Smooth muscle cell of the brain vasculature (primary cell): ENCODE measurements around the gene ATP6V1E1.
"Not testable (repeated sequence)": the region's sequence is repeated elsewhere in the genome, so short reads cannot be mapped to it uniquely, and the experiment has no call there.

ENCODE experiments used
- DNase-seq: peaks from one replicate; pipeline ENCODE4 v3.0.0-alpha.2; 2012; ENCODE audit warnings: low read depth, low spot score

Gene ATP6V1E1

DNA sequence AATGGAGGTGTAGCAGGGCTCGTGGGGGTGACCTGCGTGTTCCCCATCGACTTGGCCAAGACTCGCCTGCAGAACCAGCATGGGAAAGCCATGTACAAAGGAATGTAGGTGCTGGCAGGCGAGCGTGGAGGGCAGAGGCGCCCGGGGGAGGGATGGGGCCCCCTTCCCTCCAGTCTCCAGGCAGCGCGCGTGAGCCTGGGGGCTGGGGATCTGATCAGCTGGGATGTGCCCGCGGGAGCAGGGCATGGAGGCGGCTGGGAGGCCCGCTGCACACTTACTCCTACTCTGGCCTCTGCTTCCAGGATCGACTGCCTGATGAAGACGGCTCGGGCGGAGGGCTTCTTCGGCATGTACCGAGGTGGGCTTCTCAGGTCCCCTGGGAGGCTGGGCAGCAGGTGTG is 47.5 kb downstream of the ATP6V1E1 start:
- DNase-seq: no peak

DNA sequence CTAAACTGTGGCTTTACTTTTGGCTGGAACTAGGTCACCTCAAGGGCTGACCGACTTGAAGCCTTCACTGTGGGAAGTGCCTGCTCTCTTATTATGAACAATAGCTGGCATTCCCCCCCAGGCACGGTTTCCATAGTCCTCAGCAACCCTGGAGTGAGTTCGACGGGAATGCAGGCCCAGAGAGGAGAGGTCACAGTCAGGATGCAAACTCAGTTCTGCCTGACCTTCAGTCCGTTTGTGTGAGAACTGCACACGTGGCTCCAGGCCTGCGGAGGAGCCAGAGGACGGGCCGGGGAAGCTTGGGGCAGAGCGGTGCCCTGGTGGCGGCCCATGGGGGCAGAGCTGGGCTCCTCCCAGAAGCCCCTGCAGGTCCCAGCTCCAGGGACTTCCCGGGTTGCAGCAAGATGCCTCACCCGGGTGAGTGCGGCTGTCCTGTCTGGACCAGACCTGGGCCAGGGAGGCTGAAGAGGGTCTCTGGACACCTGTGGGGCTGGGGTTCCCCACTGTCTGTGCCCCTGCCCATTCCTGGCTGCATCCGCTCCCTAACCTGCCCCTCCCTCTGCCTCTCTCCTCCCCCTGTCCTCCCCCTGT is 48.0 kb downstream of the ATP6V1E1 start:
- no peak for DNase-seq

DNA sequence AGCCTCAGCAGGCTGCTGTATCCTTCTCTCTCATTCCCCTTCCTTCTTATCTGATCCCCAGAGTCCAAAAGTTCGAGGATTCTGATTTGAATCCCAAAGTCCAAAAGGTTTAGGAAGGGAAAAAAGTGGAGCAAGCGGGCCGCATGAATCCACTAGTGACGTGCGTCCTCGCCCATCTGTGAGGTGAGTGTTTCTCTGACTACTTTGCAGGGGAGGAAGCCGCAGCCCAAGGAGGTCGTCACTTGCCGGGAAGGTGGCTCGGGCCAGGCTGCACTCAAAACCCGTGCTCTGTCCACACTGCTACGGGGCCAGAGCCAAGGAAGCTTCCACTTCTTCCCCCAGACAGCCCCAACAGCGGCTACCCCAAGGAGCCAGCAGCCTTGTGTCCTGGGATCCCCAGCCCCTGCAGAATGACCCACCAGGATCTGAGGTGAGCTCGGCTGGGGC is 49.0 kb downstream of the ATP6V1E1 start:
- DNase-seq: no peak

DNA sequence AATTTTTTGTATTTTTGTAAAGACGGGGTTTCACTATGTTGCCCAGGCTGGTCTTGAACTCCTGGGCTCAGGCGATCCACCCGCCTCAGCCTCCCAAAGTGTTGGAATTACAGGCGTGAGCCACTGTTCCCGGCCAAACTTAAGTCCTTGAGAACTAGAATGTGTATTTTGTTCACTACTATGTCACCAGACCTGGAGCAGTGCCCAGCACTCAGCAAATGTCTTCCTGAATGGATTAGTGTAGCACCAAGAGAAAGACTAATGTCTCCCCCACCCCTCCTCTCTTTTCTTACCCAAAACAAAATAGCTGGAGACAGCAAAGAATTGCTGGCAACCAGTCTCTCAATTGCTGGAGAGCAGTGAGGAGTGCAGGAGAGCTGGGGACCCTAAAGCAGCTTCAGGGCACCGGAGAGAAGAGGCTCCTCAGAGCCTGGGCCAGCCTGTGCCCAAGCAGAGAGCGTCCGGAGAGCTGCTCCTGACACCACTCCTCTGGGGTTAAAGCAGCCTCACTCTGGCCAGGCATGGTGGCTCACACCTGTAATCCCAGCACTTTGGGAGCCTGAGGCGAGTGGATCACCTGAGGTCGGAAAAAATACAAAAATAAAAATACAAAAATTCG is 50.3 kb downstream of the ATP6V1E1 start:
- no peak for DNase-seq

DNA sequence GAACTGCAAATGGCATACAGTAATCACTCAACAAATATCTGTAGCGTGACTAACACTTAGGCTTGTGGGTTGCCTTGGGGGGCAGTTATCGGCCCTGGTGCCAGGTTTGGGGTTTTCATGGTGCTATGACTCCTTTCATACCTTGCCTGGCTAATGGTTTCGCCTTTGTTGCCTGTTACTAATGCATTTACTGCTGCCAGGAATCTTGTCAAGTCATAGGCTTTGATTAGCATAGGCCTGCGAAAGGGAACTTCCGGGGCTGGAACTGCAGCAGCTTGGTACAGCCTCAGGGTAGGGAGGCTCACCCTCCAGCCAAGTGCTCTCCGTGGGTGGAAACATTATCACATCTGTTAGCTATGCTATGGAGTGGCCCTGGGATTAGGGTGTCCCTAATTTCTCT is 52.1 kb downstream of the ATP6V1E1 start:
- no peak for DNase-seq

DNA sequence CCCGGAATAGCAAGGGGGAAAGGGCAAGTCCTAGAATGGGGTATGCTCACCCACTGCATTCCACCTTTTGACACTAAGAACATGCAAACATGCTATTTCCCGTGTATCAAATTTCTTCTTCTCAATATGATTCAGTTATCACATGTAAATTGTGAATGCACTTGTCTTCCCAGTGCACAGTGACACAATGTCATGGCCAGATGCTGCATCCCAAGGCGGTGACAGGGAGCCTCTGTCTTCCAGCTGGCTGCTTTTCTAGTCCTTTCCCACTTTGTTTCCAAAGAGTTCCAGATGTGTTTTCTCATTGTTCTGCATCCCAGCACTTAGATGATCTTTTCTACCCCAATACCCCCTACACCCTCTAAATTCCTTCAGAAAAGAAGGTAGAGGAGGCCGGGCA is 52.9 kb downstream of the ATP6V1E1 start:
- DNase-seq: no peak

DNA sequence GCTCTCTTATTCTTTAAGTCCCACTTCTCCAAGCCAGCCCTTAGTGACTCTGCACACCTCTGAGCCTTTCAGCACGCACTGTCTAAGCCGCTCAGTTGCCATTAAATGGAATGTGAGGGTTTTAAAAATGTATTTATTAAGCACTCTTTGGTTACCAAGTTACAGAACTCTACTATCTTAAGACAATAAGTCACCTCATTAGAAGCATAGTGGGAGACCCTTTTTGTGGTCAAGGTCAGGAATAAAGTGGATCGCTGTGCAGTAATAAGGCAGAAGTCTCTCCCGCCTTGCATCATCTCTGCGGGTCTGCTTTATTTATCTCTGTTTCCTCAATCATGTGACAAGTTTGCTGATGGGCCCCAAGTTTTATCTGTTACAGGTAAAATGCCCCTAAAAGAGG is 53.4 kb downstream of the ATP6V1E1 start:
- DNase-seq: no peak

DNA sequence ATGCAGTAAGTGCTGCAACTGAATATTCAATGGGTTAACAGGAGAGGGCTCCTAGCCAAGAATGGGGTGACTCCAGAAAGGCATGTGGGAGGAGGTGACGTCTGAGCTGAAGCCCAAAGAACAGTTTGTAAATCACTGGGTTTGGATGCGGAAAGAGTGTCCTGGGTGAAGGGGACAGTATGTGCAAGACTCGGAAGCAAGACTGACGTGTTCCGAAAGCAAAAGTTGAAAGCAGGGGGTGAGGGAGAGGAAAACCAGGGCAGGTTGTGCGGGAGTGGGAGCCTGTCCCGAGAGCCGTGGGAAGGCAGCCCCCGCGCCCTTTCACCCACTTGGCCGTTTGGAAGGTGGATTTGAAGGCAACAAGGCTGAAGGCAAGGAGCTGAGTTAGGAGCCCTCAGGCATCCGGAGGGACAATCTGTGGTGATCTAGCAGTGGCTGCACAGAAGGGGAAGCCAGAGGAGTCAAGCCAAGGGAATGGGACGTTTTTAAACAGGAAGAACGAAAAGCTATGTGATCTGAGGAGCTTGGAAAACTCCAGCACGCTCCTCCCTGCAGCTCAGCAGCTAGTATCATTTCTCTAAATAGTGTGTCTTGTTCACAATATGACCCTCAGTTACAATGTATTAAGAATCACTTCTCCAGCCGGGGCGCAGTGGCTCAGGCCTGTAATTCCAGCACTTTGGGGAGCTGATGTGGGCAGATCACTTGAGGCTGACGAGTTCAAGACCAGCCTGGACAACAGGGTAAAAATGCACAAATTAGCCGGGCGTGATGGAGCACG is 57.5 kb downstream of the ATP6V1E1 start:
- no peak for DNase-seq

DNA sequence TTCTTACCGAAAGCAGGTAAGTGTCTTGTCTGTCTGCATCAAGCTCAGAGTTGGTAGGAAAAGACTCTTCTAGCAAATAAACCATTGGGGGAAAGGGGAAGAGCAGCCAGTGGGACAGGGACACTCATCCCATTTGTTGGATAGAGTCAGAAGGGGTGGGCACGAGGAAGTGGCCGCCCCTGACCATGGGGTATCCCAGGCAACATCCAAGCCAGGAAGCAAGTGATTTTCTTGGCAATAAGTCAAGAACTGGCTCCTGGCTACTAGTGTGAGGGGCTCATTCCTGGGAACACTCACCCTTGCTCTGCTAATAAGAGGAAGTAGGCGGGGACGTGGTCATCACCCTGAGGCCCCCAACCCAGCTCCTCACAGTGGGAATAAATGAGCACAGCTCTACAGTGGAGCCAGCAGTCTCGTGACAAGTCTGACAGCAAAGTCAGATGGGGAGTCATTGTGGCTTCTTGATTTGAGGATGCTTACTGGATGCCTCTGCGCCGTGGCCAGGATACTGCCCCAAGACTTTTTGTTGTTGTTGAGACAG is 58.5 kb downstream of the ATP6V1E1 start:
- no peak for DNase-seq

DNA sequence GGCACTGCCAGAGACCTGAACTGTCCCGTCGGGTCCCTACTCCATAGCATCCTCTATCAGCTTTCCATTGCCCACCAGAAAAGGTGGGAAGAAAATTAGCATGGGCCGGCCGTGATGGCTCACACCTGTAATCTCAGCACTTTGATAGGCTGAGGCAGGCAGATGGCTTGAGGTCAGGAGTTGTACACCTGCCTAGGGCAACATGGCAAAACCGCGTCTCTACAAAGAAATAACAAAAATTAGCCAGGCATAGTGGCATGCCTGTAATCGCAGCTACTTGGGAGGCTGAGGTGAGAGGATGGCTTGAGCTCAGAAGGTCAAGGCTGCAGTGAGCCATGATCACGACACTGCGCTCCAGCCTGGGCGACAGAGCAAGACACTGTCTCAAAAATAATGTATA is 61.8 kb downstream of the ATP6V1E1 start:
- DNase-seq: no peak

DNA sequence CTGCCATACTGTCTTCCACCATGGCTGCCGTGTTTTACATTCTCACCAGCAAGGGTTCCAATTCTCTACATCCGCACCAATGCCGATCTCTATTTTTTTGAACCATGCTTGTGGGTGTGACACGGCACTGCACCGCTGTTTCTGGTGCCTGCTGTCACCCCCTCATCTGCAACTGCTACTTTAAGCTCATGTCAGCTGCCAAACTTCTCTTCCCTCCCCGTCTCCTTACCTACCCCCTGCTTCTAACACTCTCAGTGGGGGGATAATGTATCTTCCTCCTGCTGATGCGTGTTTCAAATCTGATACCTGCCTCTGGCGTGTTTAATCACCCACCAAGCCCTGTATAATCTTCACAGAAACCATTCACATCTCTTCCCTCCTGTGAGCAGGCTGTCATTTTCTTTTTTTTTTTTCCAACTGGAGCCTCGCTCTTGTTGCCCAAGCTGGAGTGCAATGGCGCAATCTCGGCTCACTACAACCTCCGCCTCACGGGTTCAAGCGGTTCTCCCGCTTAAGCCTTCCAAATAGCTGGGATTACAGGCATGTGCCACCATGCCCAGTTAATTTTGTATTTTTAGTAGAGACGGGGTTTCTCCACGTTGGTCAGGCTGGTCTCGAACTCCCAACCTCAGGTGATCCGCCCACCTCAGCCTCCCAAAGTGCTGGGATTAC is 62.4 kb downstream of the ATP6V1E1 start:
- not testable (repeated sequence) for DNase-seq

DNA sequence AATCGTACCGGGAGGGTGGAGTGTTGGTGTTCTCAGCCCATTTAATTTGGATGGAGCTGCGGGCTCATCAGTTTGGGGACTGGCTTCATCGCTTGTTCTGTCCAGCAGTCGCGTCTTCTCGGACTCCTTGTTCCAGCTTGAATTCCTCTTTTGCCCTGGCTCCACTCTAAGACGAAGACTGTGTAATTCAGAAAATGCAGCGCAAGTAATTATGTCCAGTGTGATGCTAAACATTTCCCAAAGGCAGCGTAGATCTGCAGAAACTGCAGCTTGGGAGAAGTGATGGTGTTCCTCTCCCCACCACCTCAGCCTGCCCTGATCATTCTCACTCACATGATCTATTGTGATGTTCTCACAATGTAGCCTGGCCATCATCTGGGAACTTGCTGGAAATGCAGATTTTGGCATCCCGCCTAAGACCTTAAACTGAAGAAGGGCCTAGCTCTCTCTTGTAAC is 64.6 kb downstream of the ATP6V1E1 start:
- DNase-seq: no peak

DNA sequence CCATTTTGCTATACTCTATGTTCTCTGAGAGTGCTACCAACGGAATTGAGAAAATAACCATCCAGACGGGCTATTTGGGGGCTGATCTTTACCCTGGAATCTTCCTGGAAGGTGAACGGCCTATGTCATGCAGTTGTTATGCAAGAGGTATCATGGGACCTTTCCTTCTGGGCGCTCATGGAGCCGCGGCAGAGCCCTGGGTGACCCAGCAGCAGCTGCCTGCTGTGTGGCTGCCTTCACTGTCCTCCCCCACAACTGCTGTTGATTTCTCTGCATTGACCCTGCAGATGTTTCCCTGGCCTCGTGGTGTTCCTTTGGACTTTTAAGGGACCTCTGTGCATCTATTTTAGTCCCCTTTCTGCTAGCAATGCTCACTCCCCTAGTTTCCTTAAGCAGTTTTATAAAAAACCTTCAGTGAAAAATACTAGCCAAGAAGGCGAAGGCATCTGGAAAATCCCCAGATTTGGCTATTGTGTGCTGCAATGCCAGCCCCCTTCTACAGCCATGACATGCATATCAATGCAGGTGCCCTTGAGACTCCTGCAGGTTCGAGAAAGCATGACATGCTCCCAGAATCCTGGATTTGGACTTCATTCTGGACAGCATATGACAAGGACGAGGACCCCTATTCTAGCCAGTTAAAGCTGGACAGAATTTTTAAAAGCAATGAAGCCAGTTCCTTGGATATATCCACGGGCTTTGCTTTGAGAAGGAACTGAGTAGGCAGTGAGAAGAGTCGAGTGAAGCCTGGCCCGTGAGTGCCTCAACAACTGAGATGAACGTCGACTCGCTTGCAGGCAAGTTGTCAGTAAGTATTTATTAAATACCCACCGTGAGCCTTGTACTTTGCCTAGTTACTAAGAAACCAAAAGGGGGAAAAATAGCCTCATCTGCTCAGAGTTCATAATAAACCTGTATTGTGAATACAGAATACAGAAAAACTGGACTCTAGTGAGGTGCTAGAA is 65.4 kb downstream of the ATP6V1E1 start, which contains the start of gene SLC25A18:
TSS of gene SLC25A18 (plus strand) at position 593 of the 965 bp plus-strand sequence. CDS start 16,447 bp downstream, outside the sequence.
- no peak for DNase-seq

DNA sequence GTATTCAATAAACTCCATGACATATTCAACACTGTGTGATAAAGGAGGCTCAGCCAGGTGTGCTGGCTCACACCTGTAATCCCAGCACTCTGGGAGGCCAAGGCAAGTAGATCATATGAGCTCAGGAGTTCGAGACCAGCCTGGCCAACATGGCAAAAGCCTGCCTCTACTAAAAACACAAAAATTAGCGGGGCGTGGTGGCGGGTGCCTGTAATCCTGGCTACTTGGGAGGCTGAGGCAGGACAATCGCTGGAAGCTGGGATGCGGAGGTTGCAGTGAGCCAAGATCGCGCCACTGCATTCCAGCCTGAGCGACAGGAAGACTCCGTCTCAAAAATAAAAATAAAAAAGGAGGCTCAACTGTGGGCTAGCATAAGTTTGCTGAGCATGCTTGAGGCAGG is 69.4 kb downstream of the ATP6V1E1 start:
- no peak for DNase-seq

DNA sequence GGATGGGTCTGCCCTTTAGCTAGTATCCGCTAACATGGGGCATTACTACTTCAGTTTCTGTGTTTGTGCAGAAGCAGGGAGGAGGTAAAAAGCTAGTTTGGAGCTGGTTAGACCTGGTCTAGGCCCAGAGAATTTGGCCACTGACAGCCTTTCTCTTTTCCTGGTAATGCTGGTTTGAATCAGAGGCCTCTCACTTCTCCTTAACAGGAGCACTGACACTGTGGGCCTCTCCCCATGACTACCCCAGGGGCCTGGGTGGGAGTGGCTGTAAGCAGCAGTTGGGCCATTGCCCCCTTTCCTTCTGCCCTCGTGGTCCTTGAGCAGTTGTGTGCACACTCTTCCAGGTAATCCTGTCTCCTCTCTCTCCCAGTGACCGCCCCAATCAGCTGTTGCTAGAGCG is 73.7 kb downstream of the ATP6V1E1 start:
- DNase-seq: no peak

DNA sequence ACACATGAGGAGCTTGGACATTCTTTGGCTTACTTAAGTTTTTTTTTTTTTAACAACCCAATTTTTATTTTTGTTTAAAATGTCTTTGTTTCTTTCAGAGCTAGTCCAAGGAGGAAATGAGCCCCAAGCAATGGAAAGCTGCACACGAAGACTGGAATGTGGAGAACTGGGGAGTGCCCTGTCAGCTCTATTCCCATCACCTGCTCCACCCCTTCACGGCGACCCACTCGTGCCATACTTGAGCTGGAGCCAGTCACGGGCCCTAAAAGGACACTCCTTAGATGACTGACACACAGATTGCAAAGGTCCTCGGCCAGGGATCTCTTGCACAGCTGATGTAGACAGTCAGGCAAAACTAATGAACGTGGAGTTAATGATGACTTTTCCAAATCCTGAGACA is 75.8 kb downstream of the ATP6V1E1 start:
- DNase-seq: no peak

DNA sequence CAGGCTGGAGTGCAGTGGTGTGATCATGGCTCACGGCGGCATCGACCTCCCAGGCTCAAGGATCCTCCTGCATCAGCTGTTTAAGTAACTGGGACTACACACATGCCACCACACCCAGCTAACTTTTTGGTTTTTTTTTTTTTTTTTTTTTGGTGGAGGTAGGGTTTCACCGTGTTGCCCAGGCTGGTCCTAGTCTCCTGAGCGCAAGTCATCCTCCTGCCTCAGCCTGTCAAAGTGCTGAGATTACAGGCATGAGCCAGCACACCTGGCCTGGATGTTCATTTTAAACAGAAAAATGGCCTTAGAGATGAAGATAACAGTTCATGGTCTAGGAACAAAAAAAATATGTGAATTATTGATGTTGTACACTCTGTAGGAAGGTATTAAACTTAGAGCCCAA is 78.9 kb downstream of the ATP6V1E1 start:
- DNase-seq: no peak

DNA sequence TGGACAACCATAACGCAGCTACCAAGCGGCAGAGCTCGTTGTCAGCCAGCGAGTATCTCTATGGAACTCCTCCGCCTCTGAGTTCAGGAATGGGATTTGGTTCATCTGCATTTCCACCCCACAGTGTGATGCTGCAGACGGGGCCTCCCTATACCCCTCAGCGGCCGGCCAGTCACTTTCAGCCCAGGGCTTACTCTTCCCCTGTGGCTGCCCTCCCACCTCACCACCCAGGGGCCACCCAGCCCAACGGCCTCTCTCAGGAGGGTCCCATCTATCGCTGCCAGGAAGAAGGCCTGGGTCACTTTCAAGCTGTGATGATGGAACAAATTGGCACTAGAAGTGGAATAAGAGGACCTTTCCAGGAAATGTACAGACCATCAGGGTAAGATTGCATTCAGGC is 79.4 kb downstream of the ATP6V1E1 start:
- no peak for DNase-seq

DNA sequence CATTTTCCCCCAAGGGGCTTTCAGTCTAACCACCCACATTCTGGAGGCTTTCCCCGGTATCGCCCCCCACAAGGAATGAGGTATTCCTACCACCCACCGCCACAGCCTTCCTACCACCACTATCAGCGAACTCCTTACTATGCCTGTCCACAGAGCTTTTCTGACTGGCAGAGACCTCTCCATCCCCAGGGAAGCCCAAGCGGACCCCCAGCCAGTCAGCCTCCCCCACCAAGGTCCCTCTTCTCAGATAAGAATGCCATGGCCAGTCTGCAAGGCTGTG is 79.9 kb downstream of the ATP6V1E1 start:
- no peak for DNase-seq

DNA sequence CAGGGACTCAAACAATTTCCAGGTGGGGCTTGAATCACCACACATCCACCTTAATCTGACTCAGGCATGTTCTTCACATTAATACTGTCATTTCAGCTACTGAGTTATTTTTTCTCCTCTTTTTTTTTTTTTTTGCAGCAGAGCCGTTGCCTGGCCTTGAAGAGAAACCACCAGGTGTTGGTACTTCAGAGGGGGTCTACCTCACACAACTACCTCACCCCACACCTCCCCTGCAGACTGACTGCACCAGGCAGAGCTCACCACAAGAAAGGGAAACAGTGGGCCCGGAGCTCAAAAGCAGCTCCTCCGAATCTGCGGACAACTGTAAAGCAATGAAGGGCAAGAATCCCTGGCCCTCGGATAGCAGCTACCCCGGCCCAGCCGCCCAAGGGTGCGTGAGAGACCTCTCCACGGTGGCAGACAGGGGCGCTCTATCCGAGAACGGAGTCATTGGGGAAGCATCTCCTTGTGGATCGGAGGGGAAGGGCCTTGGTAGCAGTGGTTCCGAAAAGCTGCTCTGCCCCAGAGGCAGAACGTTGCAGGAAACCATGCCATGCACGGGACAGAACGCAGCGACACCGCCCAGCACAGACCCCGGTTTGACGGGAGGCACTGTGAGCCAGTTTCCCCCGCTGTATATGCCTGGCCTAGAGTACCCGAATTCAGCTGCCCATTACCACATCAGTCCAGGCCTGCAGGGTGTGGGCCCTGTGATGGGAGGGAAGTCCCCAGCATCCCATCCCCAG is 80.4 kb downstream of the ATP6V1E1 start:
- DNase-seq: no peak
